Hindlimb muscle (tissue), 1 donor: ENCODE measurements around the gene MSI2. TPM values are rescaled to one million over a fixed set of nuclear protein-coding genes. Genes with fewer than 3 reads are reported as not detected.

Experiments used
- DNase-seq: peaks from one replicate; pipeline ENCODE4 v3.0.0-alpha.2; 2013
- polyA plus RNA-seq: library from polyadenylated mRNA; unstranded; fragments of 120-200 nt; gene quantifications from one replicate; pipeline ENCODE4 v1.2.1, GENCODE V29; 2013; ENCODE audit not compliant: insufficient read length

Gene MSI2
- polyA plus RNA-seq, 1 donor, result 33.6 TPM

DNA sequence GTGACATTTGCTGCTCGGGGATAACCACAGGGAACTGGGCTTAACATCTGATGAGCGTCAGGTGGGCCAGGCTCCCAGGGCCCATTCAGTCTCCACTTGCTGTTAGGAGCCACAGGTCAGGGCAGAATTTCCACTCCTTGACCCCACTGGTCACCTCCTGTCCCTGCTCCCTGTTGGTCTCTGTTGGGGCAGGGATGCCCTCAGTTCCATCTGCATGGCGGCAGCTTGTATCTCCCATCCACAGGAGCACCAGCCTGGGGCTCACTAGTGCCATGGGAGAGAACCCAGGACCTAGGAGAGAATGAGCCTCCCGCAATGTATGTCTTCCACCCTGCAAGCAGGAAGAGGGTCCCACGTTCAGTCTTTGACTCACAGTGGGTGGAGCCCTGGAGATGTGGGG, 276.6 kb downstream of the MSI2 start:
- no peak for DNase-seq

- DNase-seq, result no peak
Observed at GRCh38 chr17:57533684-57534305, 277.5 kb downstream of the MSI2 start.

- DNase-seq, result no peak
Observed at GRCh38 chr17:57534863-57535248, 278.5 kb downstream of the MSI2 start.

- DNase-seq, result no peak
Observed at GRCh38 chr17:57535249-57535966, 279.1 kb downstream of the MSI2 start.

DNA sequence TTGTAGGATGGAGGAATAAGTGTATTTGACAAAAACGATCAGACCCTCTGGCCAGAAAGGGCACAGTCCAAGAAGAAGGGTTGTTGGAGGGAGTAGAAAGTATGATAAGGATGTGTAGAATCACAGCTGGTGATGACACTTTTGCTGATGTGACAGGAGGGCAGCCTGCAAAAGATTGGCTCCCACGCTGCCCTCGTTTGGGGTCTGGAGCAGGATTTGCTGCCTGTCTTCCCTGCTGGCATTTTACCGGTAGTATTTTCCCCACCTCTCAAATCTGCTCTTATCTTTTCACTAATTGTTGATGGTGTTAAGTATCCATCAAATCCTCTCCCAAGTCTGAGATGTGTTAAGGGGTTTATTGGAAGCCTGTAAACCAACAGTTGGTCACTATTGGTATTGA, 280.0 kb downstream of the MSI2 start:
- no peak for DNase-seq

- no peak for DNase-seq
Observed at GRCh38 chr17:57536789-57537523, 280.6 kb downstream of the MSI2 start.

DNA sequence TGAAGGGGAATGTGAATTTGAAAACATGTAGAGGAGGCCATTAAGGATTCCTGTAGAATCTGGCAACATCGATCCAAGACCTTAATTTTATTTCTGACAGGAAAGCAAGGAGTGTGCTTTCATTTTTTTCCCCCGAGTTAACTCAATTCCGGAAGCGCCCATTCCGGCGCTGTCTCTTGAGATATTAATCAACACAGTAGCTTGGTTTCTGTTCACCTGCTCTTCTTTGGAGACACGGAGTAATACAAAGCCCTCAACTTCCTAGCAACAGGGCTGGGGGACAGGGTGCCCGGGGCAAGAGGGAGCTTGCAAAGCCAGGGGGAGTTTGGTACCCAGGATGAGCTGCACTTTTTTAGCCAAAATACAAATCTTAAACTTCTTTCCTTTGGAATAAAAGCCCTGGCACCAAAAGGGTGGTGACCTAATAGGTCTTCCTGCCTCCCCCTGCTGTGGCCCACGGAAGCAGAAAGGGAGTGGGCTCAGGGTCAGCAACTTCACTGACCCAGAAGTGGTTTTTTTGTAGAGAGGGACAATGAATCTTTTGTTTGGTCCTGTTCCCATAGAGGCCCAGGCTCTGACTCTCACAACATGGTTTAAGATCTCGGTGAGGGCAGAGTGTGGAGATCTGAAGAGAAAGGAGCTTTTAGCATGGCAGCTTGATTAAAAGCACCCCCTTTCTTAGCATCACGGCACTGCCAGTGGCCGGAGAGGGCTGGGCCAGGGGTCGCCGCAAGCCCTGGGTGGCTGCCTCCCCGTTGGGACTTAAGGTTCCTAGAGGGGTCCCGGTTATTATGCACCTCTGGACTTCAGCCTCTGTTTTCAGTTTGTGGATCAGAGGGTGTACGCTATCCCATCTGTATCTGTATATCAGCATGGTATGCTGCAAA, 281.4 kb downstream of the MSI2 start:
- DNase-seq, result no peak

- DNase-seq, result no peak
Observed at GRCh38 chr17:57538736-57539456, 282.6 kb downstream of the MSI2 start.

GRCh38 chr17:57539529-57540301, 283.4 kb downstream of the MSI2 start:
- no peak for DNase-seq

DNA sequence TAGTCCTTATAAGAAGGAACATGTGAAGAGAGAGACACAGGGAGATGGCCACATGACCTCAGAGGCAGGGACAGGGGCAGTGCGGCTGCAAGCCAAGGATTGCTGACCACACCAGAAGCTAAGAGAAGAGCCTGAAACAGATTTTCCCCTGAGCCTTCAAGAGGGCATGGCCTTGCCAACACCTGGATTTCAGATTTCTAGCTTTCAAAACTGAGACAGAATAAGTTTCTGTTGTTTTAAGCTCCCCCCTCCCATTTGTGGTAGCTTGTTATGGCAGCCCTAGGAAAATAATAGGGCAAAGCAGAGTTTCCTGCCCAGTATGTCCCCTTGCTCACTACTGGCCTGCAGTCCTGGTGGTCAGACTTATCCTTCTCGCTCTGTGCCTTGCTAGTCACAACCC, 284.3 kb downstream of the MSI2 start:
- DNase-seq, result no peak

- DNase-seq, result no peak
Observed at GRCh38 chr17:57541049-57541448, 284.7 kb downstream of the MSI2 start.

- no peak for DNase-seq
Observed at GRCh38 chr17:57541472-57542394, 285.4 kb downstream of the MSI2 start.

- no peak for DNase-seq
Observed at GRCh38 chr17:57542510-57542909, 286.2 kb downstream of the MSI2 start.

- no peak for DNase-seq
Observed at GRCh38 chr17:57543230-57543629, 286.9 kb downstream of the MSI2 start.

DNA sequence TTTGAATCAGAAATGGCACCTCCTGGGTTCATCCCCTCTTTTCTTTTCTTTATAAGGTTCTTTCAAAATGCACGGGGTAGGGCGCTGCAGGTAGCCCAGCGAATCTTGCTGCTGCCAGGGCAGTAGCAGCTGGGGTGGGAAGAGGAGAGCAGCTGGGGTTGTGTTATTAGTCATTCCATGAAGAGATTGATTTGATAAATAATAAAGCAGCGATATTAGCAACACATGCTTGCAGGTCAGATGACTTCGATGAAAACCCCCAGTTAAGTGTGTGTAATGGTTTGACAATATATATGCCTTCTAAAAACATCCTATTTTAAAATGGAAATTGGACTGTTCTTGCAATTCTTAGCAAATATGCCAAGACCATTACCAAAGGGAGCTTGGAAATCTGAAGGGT, 288.1 kb downstream of the MSI2 start:
- DNase-seq, result no peak

DNA sequence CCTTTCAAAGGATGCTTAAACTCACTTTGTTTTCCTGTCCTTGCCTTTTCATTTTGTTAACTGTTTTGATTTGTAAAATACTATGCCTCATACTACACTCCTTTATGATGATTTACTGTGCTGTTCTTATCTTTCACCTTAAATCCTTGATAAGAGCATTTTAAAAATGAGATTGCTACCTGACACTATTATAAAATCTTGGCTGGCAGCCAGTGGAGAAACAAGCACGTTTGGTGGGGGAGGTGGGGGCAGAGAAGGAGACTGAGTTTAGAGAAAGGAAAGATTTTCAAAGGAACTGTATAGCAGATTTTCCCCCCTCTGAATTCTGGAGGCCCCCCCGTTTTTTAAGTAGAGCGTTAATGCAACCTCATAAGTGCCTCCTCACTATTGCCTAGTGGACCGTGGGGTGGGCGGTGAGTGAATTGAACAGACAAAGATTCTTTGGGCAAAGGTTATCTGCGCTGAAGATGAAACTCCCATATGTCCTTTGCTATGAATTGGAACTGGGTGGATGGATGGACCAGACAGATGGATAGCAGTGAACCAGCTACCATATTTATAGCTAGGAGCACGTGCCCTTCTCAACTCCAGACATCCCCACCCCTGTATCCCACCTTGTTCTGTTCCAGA, 288.6 kb downstream of the MSI2 start:
- no peak for DNase-seq

DNA sequence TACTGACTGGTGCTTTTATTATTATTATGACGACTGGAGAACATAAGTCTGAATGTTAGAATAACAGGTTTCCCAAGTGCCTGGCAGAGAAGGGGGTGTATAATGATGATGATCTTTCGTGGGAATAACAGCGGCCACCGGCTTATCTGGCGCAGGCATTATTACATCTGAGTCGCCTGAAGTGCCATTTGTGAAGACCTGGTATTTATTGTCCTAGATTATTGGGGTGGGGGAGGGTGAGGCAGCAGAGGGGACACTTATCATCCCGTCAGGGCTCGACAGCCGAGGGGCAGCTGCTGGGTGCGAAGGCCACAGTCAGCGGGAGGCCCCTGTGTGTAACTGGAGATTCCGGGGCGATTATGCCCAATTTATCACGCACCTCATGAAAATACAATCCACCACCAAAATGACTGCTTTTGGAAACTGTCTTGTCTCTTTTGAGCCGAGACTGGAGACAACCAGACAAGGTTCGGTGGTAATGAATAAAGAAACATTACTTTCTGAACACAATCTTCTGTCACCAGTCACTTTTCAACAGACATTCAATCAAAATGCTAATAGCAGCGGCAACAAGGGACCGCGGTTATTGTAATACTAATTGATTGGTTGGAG, 289.5 kb downstream of the MSI2 start:
- no peak for DNase-seq

DNA sequence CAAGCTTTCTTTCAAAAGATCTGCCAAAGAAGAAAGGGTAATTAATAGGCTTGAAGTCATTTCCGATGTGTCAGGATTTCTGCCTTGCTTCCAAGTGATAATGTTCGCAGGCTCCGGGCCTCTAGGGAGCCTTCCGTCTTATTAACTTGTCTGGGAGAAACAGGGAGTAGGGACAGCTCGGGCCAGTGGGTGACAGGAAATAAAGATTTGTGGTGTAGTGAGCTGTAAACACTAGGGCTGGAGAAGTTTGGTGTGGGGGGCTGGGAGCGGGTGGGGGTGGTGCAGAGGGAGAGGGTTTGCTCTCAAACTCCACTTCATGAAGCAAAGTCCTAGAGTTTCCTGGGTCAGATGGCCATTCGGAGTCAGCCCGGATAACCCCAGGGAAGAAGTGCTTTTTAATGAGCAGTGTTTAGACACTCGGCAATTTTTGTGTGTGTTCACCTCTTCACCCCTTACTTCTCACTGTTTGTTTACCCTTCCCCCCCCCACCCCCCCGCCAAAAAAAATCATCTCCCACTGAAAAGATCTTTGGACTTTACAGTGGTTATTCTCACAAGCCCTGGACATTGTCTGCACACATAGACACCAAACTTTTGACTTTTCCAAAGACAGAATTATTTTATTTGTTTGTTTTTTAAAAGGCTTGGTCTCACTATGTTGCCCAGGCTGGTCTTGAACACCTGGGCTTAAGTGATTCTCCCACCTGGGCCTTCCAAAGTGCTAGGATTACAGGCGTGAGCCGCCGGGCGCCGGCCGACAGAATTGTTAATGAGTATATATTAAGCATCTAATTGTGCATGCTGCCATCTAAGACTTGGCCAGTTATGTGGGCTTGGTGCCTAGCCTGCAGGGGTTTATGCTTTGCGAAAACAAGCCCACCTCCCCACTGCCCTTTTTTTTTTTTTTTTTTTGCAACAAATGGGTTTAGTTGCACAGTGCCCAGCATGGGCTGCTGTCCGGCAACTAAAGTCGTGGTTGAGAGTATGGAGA, 292.4 kb downstream of the MSI2 start:
- DNase-seq, result no peak
